Measurements from ENCODE around the gene MRPL49.

MRPL49 gene

DNA sequence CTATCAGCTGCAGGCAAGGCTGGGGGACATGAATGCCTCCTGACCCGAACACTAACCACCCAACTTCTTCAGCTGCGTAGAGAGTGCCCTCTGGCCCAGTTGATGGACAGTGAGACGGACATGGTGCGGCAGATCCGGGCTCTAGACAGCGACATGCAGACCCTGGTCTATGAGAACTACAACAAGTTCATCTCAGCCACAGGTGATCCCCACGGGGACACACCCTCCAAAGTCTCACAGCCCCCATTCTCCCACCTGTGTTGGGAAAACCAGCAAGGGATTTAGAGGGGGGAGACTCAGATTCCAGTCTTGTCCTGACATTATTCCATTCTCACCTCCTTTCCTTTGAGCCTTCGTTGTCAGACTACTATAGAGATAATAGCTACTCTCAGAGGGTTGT, 25.2 kb upstream of the MRPL49 start:
- H3F3A ChIP-seq (ENCODE audit: insufficient read depth, low read length) = peaks cover 12% of the 10 kb centered on the region; the same call in 1 of the 2 replicates
- H3K79me2 ChIP-seq (ENCODE audit: low read length) = peaks cover 47% of the 10 kb centered on the region
- H3K27ac ChIP-seq (ENCODE audit: low read length) = peak overlapping the region; percentile 91; the same call in 1 of the 2 replicates
- H3K36me3 ChIP-seq (replicated peaks; ENCODE audit: insufficient read depth, low read length) = no peaks in the 10 kb centered on the region
- peaks cover 10% of the 10 kb centered on the region; the same call in 1 of the 2 replicates for H3K4me1 ChIP-seq (ENCODE audit: low read length)
- H2AFZ ChIP-seq (ENCODE audit: low read length) = no peak overlapping the region
- no peaks in the 10 kb centered on the region for H3K9me2 ChIP-seq (replicated peaks; ENCODE audit: insufficient read depth, low read length)
- TF ChIP-seq, protein P1, sequence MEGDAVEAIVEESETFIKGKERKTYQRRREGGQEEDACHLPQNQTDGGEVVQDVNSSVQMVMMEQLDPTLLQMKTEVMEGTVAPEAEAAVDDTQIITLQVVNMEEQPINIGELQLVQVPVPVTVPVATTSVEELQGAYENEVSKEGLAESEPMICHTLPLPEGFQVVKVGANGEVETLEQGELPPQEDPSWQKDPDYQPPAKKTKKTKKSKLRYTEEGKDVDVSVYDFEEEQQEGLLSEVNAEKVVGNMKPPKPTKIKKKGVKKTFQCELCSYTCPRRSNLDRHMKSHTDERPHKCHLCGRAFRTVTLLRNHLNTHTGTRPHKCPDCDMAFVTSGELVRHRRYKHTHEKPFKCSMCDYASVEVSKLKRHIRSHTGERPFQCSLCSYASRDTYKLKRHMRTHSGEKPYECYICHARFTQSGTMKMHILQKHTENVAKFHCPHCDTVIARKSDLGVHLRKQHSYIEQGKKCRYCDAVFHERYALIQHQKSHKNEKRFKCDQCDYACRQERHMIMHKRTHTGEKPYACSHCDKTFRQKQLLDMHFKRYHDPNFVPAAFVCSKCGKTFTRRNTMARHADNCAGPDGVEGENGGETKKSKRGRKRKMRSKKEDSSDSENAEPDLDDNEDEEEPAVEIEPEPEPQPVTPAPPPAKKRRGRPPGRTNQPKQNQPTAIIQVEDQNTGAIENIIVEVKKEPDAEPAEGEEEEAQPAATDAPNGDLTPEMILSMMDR (IDR thresholded peaks at IDR 0.05; ENCODE audit: low read length) = no peak
- TF ChIP-seq EZH2 (optimal IDR thresholded peaks at IDR 0.05; ENCODE audit: low read depth, low read length) = no peak
- TF ChIP-seq EZH2phosphoT487 (IDR thresholded peaks at IDR 0.05; ENCODE audit: low read length) = no peak
- H3K4me2 ChIP-seq (ENCODE audit: low read depth, low read length) = peak overlapping the region; percentile 86
- peak overlapping the region; percentile 89; the same call in 1 of the 2 replicates for H3K9ac ChIP-seq (ENCODE audit: low read length)
- H3K4me3 ChIP-seq (ENCODE audit: low read length) = peak overlapping the region; percentile 84
- no peaks in the 10 kb centered on the region for H4K20me1 ChIP-seq (ENCODE audit: insufficient read depth, low read length)
- H3K27me3 ChIP-seq (replicated peaks; ENCODE audit: insufficient read depth, low read length) = no peaks in the 10 kb centered on the region
- no peak for DNase-seq
- no peaks in the 10 kb centered on the region for H3K9me3 ChIP-seq (replicated peaks; ENCODE audit: insufficient read depth, low read length)

DNA sequence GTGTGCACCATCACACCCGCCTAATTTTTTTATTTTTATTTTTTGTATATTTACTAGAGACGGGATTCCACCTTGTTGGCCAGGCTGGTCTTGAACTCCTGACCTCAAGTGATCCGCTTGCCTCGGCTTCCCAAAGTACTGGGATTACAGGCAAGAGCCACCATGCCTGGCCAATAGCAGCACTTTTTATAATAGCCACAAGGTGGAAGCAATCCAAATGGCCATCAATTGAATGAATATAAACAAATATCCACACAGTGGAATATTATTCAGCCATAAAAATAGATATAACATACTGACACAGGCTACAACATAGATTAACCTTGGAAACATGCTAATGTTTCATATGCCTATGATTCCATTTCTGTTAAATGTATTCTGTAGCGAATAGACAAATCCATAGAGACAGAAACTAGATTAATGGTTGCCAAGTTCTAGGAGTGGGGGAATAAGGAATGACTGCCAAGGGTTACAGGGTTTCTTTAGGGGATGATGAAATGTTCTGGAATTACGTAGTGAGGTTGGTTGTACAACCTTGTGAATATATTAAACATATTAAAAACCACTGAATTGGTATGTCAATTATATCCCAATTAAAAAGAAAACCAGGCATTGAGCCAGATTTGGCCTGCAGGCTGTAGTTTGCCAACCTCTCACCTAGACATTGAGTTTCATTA, 21.3 kb upstream of the MRPL49 start:
- H3K9ac ChIP-seq (ENCODE audit: low read length) = no peak overlapping the region
- no peaks in the 10 kb centered on the region for H3K9me2 ChIP-seq (replicated peaks; ENCODE audit: insufficient read depth, low read length)
- no peaks in the 10 kb centered on the region for H3K36me3 ChIP-seq (replicated peaks; ENCODE audit: insufficient read depth, low read length)
- H3K4me2 ChIP-seq (ENCODE audit: low read depth, low read length) = no peak overlapping the region
- H3K4me1 ChIP-seq (ENCODE audit: low read length) = peaks cover 10% of the 10 kb centered on the region; the same call in 1 of the 2 replicates
- H4K20me1 ChIP-seq (ENCODE audit: insufficient read depth, low read length) = no peaks in the 10 kb centered on the region
- H3K79me2 ChIP-seq (ENCODE audit: low read length) = peaks cover 85% of the 10 kb centered on the region
- H3F3A ChIP-seq (ENCODE audit: insufficient read depth, low read length) = no peaks in the 10 kb centered on the region; the same call in 1 of the 2 replicates
- TF ChIP-seq, protein P1 (IDR thresholded peaks at IDR 0.05; ENCODE audit: low read length) = peak; percentile 20
- TF ChIP-seq EZH2 (optimal IDR thresholded peaks at IDR 0.05; ENCODE audit: low read depth, low read length) (no peak), EZH2phosphoT487 (IDR thresholded peaks at IDR 0.05; ENCODE audit: low read length) (no peak)
- H2AFZ ChIP-seq (ENCODE audit: low read length) = no peak overlapping the region
- no peaks in the 10 kb centered on the region for H3K9me3 ChIP-seq (replicated peaks; ENCODE audit: insufficient read depth, low read length)
- H3K27me3 ChIP-seq (replicated peaks; ENCODE audit: insufficient read depth, low read length) = no peaks in the 10 kb centered on the region
- H3K4me3 ChIP-seq (ENCODE audit: low read length) = no peak overlapping the region
- H3K27ac ChIP-seq (ENCODE audit: low read length) = no peak overlapping the region
- DNase-seq = no peak

DNA sequence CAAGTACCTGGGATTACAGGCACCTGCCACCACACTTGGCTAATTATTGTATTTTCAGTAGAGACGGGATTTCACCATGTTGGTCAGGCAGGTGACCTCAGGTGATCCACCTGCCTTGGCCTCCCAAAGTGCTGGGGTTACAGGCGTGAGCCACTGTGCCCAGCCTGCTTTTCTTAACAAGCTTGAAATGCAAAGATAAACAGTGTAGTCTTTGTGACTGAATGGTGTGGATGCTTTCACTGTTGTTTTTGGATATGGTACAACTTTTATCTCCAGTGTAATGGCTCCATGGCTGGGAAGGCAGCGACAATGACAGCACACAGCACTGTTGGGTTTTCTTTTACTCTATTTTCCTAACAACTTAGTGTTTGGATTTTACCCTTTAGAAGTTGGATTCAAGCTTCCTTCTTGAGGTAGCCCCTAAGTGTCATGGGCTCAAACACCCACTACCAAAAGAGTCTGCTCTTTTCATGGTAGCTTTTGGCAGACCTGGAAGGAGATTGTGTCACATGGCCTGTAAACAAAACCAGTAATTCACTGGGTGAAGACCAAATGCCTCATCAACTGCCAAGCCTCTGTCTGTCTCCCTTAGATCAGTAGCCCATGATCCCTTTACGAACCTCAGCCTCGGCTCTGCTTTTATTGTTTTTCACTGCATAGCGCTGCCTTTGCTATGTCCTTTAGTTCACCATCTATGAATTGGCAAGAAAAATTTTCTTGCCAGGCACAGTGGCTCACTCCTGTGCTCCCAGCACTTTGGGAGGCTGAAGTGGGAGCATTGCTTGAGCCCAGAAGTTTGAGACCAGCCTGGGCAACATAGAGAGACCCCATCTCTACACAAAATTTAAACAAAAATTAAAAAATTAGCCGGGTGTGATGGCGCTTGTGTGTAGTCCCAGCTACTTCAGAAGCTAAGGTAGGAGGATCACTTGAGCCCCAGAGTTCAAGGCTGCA, 19.7 kb upstream of the MRPL49 start:
- TF ChIP-seq EZH2phosphoT487 (IDR thresholded peaks at IDR 0.05; ENCODE audit: low read length) (no peak), EZH2 (optimal IDR thresholded peaks at IDR 0.05; ENCODE audit: low read depth, low read length) (no peak)
- TF ChIP-seq, protein P1 (IDR thresholded peaks at IDR 0.05; ENCODE audit: low read length) = no peak
- no peaks in the 10 kb centered on the region for H3K27me3 ChIP-seq (replicated peaks; ENCODE audit: insufficient read depth, low read length)
- no peaks in the 10 kb centered on the region for H3K9me3 ChIP-seq (replicated peaks; ENCODE audit: insufficient read depth, low read length)
- H2AFZ ChIP-seq (ENCODE audit: low read length) = no peak overlapping the region
- H3K9ac ChIP-seq (ENCODE audit: low read length) = no peak overlapping the region
- H3K4me2 ChIP-seq (ENCODE audit: low read depth, low read length) = no peak overlapping the region
- no peak overlapping the region for H3K4me3 ChIP-seq (ENCODE audit: low read length)
- H3K79me2 ChIP-seq (ENCODE audit: low read length) = peaks cover 83% of the 10 kb centered on the region
- no peaks in the 10 kb centered on the region for H3K9me2 ChIP-seq (replicated peaks; ENCODE audit: insufficient read depth, low read length)
- no peak for DNase-seq
- no peaks in the 10 kb centered on the region for H3K36me3 ChIP-seq (replicated peaks; ENCODE audit: insufficient read depth, low read length)
- no peak overlapping the region for H3K27ac ChIP-seq (ENCODE audit: low read length)
- H3F3A ChIP-seq (ENCODE audit: insufficient read depth, low read length) = no peaks in the 10 kb centered on the region; the same call in 1 of the 2 replicates
- H3K4me1 ChIP-seq (ENCODE audit: low read length) = peaks cover 4% of the 10 kb centered on the region; the same call in 1 of the 2 replicates
- H4K20me1 ChIP-seq (ENCODE audit: insufficient read depth, low read length) = no peaks in the 10 kb centered on the region

All from MM.1S (cell line).